Keratinocyte (primary cell): ENCODE data around the gene P2RY2.

Source experiments
- EZH2 ChIP-seq: IDR thresholded peaks from one replicate; pipeline ENCODE4 v1.6.1; 2012; ENCODE audit warnings: inconsistent platforms, mild to moderate bottlenecking, low read length, moderate library complexity
- TF ChIP-seq, protein P1 (sequence below), 3 experiments: IDR thresholded peaks in 1 of 3; conservative IDR thresholded peaks in 1 of 3; optimal IDR thresholded peaks in 1 of 3; 2 replicates in 2 of 3; 3 replicates in 1 of 3; pipeline versions ENCODE3 to v1.5.1; 2011; ENCODE audit warnings: low read length in 3 of 3, mild to moderate bottlenecking in 3 of 3, moderate library complexity in 2 of 3, control low read depth in 1 of 3, inconsistent platforms in 1 of 3; ENCODE audit not compliant: insufficient read depth in 2 of 3; ENCODE audit errors: extremely low read depth in 1 of 3

DNA sequence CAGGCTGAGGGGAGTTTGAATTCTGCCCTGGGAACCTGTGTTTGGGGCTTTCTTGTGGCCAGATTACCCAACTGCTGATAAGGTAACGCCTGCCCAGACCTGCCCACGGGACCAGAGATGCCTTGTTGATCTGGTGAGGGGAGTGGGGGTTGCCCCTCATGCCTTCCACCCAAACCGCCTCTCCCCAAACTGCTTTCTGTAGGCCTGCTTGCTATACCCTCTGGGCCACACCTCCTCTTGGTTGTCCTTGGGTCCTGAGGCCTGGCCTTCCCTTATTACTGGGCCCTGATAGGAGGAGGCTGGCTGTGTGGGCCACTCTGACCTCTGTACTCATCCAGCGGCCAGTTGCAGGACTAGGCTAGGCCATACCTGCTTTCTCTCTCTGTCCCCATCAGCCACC, 3.4 kb downstream of the P2RY2 start:
- TF ChIP-seq, protein P1, sequence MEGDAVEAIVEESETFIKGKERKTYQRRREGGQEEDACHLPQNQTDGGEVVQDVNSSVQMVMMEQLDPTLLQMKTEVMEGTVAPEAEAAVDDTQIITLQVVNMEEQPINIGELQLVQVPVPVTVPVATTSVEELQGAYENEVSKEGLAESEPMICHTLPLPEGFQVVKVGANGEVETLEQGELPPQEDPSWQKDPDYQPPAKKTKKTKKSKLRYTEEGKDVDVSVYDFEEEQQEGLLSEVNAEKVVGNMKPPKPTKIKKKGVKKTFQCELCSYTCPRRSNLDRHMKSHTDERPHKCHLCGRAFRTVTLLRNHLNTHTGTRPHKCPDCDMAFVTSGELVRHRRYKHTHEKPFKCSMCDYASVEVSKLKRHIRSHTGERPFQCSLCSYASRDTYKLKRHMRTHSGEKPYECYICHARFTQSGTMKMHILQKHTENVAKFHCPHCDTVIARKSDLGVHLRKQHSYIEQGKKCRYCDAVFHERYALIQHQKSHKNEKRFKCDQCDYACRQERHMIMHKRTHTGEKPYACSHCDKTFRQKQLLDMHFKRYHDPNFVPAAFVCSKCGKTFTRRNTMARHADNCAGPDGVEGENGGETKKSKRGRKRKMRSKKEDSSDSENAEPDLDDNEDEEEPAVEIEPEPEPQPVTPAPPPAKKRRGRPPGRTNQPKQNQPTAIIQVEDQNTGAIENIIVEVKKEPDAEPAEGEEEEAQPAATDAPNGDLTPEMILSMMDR (optimal IDR thresholded peaks at IDR 0.05 in 1 of 3, IDR thresholded peaks at IDR 0.05 in 1 of 3, conservative IDR thresholded peaks at IDR 0.05 in 1 of 3; ENCODE audit: extremely low read depth in 1 of 3, insufficient read depth in 2 of 3, low read length in 3 of 3), result no peak
- no peak for TF ChIP-seq EZH2
